Measurements from ENCODE around the gene RNF5.

The RNF5 gene

GRCh38 chr6:32149092-32149755, 29.0 kb upstream of the RNF5 start:
- Mint-ChIP-seq H3K4me1 (peaks cover 64% of the 10 kb centered on the region), H3K4me3 (peak overlapping the region; percentile 75), H3K36me3 (peaks cover 11% of the 10 kb centered on the region), H3K9me3 (no peaks in the 10 kb centered on the region), H3K27ac (peak overlapping the region; percentile 72)
- no peak for DNase-seq (ENCODE audit: low spot score in 2 of 2)
- peak; percentile 29 for ATAC-seq

- H3K27ac Mint-ChIP-seq = no peak overlapping the region
- H3K36me3 Mint-ChIP-seq = peaks cover 11% of the 10 kb centered on the region
- ATAC-seq (no peak), DNase-seq (ENCODE audit: low spot score in 2 of 2) (no peak)
- no peak overlapping the region for H3K4me3 Mint-ChIP-seq
- H3K4me1 Mint-ChIP-seq = peaks cover 74% of the 10 kb centered on the region
- H3K9me3 Mint-ChIP-seq = no peaks in the 10 kb centered on the region
These were observed 28.0 kb upstream of the RNF5 start for GRCh38 chr6:32149932-32150870.

GRCh38 chr6:32151181-32151862, 26.9 kb upstream of the RNF5 start:
- H3K27ac Mint-ChIP-seq = no peak overlapping the region
- ATAC-seq (no peak), DNase-seq (ENCODE audit: low spot score in 2 of 2) (no peak)
- no peaks in the 10 kb centered on the region for H3K9me3 Mint-ChIP-seq
- H3K4me1 Mint-ChIP-seq = peaks cover 80% of the 10 kb centered on the region
- H3K36me3 Mint-ChIP-seq = peaks cover 16% of the 10 kb centered on the region
- H3K4me3 Mint-ChIP-seq = peak overlapping the region; percentile 16

- no peaks in the 10 kb centered on the region for H3K9me3 Mint-ChIP-seq
- peaks cover 24% of the 10 kb centered on the region for H3K36me3 Mint-ChIP-seq
- H3K27ac Mint-ChIP-seq = no peak within 1 kb of the TSS
- H3K4me3 Mint-ChIP-seq = peak within 1 kb of the TSS; percentile 99
- peaks cover 74% of the 10 kb centered on the region for H3K4me1 Mint-ChIP-seq
- DNase-seq (ENCODE audit: low spot score in 2 of 2) (no peak), ATAC-seq (no peak)
These were observed 26.1 kb upstream of the RNF5 start, which contains the start of gene PRRT1 for GRCh38 chr6:32151863-32152768. TSS of gene PRRT1 (minus strand) at chr6:32151939. CDS start at chr6:32151827, 112 bp downstream.

GRCh38 chr6:32152769-32153563, 25.2 kb upstream of the RNF5 start:
- Mint-ChIP-seq H3K27ac (peak overlapping the region; percentile 92), H3K36me3 (peaks cover 29% of the 10 kb centered on the region), H3K4me1 (peaks cover 67% of the 10 kb centered on the region), H3K4me3 (peak overlapping the region; percentile 99), H3K9me3 (no peaks in the 10 kb centered on the region)
- ATAC-seq (no peak), DNase-seq (ENCODE audit: low spot score in 2 of 2) (no peak)

GRCh38 chr6:32153564-32154513, 24.4 kb upstream of the RNF5 start, which contains the start of gene PPT2:
TSS of gene PPT2 (plus strand) at chr6:32154141. CDS start at chr6:32154595, 454 bp downstream.
- H3K27ac Mint-ChIP-seq = peak within 1 kb of the TSS; percentile 92
- peak; percentile 55 to 90 for DNase-seq (ENCODE audit: low spot score in 2 of 2)
- peak within 1 kb of the TSS; percentile 99 for H3K4me3 Mint-ChIP-seq
- H3K36me3 Mint-ChIP-seq = peaks cover 30% of the 10 kb centered on the region
- no peaks in the 10 kb centered on the region for H3K9me3 Mint-ChIP-seq
- peak; percentile 78 for ATAC-seq
- H3K4me1 Mint-ChIP-seq = peaks cover 58% of the 10 kb centered on the region

GRCh38 chr6:32154514-32155161, 23.6 kb upstream of the RNF5 start:
- peak overlapping the region; percentile 99 for H3K4me3 Mint-ChIP-seq
- H3K9me3 Mint-ChIP-seq = no peaks in the 10 kb centered on the region
- DNase-seq (ENCODE audit: low spot score in 2 of 2) (peak in 1 of 2 donors; percentile 40), ATAC-seq (peak; percentile 86)
- peaks cover 54% of the 10 kb centered on the region for H3K4me1 Mint-ChIP-seq
- peak overlapping the region; percentile 92 for H3K27ac Mint-ChIP-seq
- H3K36me3 Mint-ChIP-seq = peaks cover 38% of the 10 kb centered on the region

GRCh38 chr6:32156891-32157290, 21.3 kb upstream of the RNF5 start:
- H3K27ac Mint-ChIP-seq = no peak overlapping the region
- no peaks in the 10 kb centered on the region for H3K9me3 Mint-ChIP-seq
- peaks cover 37% of the 10 kb centered on the region for H3K4me1 Mint-ChIP-seq
- H3K36me3 Mint-ChIP-seq = peaks cover 39% of the 10 kb centered on the region
- DNase-seq (ENCODE audit: low spot score in 2 of 2) = no peak
- no peak for ATAC-seq
- H3K4me3 Mint-ChIP-seq = no peak overlapping the region

GRCh38 chr6:32158052-32158451, 20.2 kb upstream of the RNF5 start:
- Mint-ChIP-seq H3K9me3 (no peaks in the 10 kb centered on the region), H3K4me3 (no peak overlapping the region), H3K4me1 (peaks cover 28% of the 10 kb centered on the region), H3K36me3 (peaks cover 49% of the 10 kb centered on the region), H3K27ac (no peak overlapping the region)
- DNase-seq (ENCODE audit: low spot score in 2 of 2) = no peak
- ATAC-seq = no peak

GRCh38 chr6:32163559-32164258, 14.5 kb upstream of the RNF5 start:
- H3K36me3 Mint-ChIP-seq = peaks cover 54% of the 10 kb centered on the region
- ATAC-seq (no peak), DNase-seq (ENCODE audit: low spot score in 2 of 2) (no peak)
- no peak overlapping the region for H3K4me3 Mint-ChIP-seq
- H3K4me1 Mint-ChIP-seq = peaks cover 8% of the 10 kb centered on the region
- no peaks in the 10 kb centered on the region for H3K9me3 Mint-ChIP-seq
- no peak overlapping the region for H3K27ac Mint-ChIP-seq

GRCh38 chr6:32164295-32164694, 13.9 kb upstream of the RNF5 start, which contains the start of gene EGFL8:
TSS of gene EGFL8 (plus strand) at chr6:32164595. CDS start at chr6:32166166, 1,571 bp downstream.
- H3K4me3 Mint-ChIP-seq = no peak within 1 kb of the TSS
- DNase-seq (ENCODE audit: low spot score in 2 of 2) (no peak), ATAC-seq (no peak)
- no peaks in the 10 kb centered on the region for H3K9me3 Mint-ChIP-seq
- peaks cover 54% of the 10 kb centered on the region for H3K36me3 Mint-ChIP-seq
- H3K27ac Mint-ChIP-seq = no peak within 1 kb of the TSS
- peaks cover 13% of the 10 kb centered on the region for H3K4me1 Mint-ChIP-seq
